ENCODE measurements around the gene GATB. TPM values are rescaled to one million over a fixed set of nuclear protein-coding genes. Genes with fewer than 3 reads are reported as not detected.

Gene GATB
- total RNA-seq, 1 experiment from 2014 or later: 21.2 TPM

DNA sequence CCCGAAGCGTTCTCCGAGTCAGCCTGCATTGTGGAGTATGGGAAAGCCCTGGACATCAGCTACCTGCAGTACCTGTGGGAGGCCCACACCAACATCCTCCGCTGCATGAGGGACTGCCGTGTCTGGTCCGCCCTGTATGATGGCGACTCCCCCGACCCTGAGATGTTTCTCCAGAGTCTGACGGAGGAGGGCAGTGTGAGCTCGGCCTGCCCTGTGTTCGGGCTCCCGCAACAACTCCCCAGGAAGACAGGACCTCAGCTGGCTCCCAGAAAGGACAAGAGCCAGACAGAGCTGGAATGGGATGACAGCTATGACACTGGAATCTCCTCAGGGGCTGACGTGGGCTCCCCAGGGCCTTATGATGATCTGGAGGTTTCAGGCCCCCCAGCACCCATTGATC lies 111.3 kb downstream of the GATB start:
- H3K4me3 Mint-ChIP-seq: no peak overlapping the region
- H3K4me1 ChIP-seq (ENCODE audit: insufficient read depth, low read length): no peaks in the 10 kb centered on the region
- no peak overlapping the region for H4K91ac ChIP-seq (ENCODE audit: insufficient read length, low read depth, low read length)
- no peaks in the 10 kb centered on the region for H3K79me2 ChIP-seq (ENCODE audit: insufficient read depth, low read length)
- no peaks in the 10 kb centered on the region for H3K9me3 ChIP-seq (ENCODE audit: control insufficient read depth, low read depth, low read length)
- no peak overlapping the region for H3K23ac ChIP-seq (ENCODE audit: insufficient read length, low read depth, low read length)
- H4K8ac ChIP-seq (replicated peaks; ENCODE audit: insufficient read length, low read depth, low read length): no peak overlapping the region
- H3K9me3 Mint-ChIP-seq: no peaks in the 10 kb centered on the region
- peaks cover 16 to 18% of the 10 kb centered on the region in 2 experiments for H3K4me1 Mint-ChIP-seq
- no peak overlapping the region for H2BK20ac ChIP-seq (ENCODE audit: low read depth, low read length, poor library complexity, severe bottlenecking)
- H3K36me3 Mint-ChIP-seq (ENCODE audit: insufficient read depth in 1 of 3, low read depth in 3 of 3): peaks cover 4 to 15% (median 8%) of the 10 kb centered on the region in 3 experiments; a peak in 6 of 7 replicates
- no peak overlapping the region for H3K18ac ChIP-seq (ENCODE audit: insufficient read length, low read depth, low read length)
- H2BK120ac ChIP-seq (ENCODE audit: low read depth, low read length, poor library complexity, severe bottlenecking): no peak overlapping the region
- H3K27ac Mint-ChIP-seq: no peak overlapping the region
- 0 out of 3 replicates have a peak, but pooled peaks have one; percentile 11 for TF ChIP-seq CTCF (conservative IDR thresholded peaks at IDR 0.05)
- no peak overlapping the region for H4K5ac ChIP-seq (ENCODE audit: insufficient read length, low read depth, low read length)
- H2BK15ac ChIP-seq (ENCODE audit: low read depth, low read length): no peak overlapping the region
- no peak overlapping the region for H3K9ac ChIP-seq (ENCODE audit: extremely low read depth, insufficient read length, low read length)
- no peak overlapping the region for H2BK12ac ChIP-seq (ENCODE audit: insufficient read length, low read depth, low read length)
- no peak overlapping the region for H3K4ac ChIP-seq (ENCODE audit: low read depth, low read length)
- no peak overlapping the region for H2AK5ac ChIP-seq (ENCODE audit: insufficient read length, low read length)
- H3K27me3 Mint-ChIP-seq (ENCODE audit: low read depth): no peaks in the 10 kb centered on the region
- H3K27me3 ChIP-seq (ENCODE audit: insufficient read depth, low read length): no peaks in the 10 kb centered on the region
- H3K27ac ChIP-seq (ENCODE audit: insufficient read length, low read depth, low read length): no peak overlapping the region
- no peak overlapping the region for H3K14ac ChIP-seq (ENCODE audit: insufficient read depth, low read length)
- no peak overlapping the region for H2AFZ ChIP-seq (ENCODE audit: low read length)
- WGBS (ENCODE audit: extremely low coverage, insufficient read length, low lambda C conversion rate): no CpG with 5 or more reads among the region's 13 CpGs
- H2BK5ac ChIP-seq (ENCODE audit: insufficient read length, low read length): no peak overlapping the region
- H4K20me1 ChIP-seq (ENCODE audit: control insufficient read depth, insufficient read depth, insufficient read length): no peaks in the 10 kb centered on the region
- H3K4me2 ChIP-seq (ENCODE audit: insufficient read depth, insufficient read length, low read length): no peak overlapping the region
- H3K23me2 ChIP-seq (ENCODE audit: insufficient read length, low read depth, low read length, poor library complexity, severe bottlenecking): no peaks in the 10 kb centered on the region
- no peak for DNase-seq
- no peak overlapping the region for H3K56ac ChIP-seq (ENCODE audit: insufficient read length, low read depth, low read length)
- H3K79me1 ChIP-seq (ENCODE audit: insufficient read depth, low read depth, low read length, poor library complexity, severe bottlenecking): no peaks in the 10 kb centered on the region
- H3T11ph ChIP-seq (ENCODE audit: low read length): no peak overlapping the region

Measured in H9 (cell line).